ENCODE measurements around the gene TFCP2L1. TPM values are rescaled to one million over a fixed set of nuclear protein-coding genes. Genes with fewer than 3 reads are reported as not detected.

Gene TFCP2L1
- total RNA-seq, 1 experiment from 2014 or later = 1.8 TPM

- H3K36me3 Mint-ChIP-seq (ENCODE audit: insufficient read depth in 1 of 3, low read depth in 3 of 3) = no peaks in the 10 kb centered on the region; a peak in 1 of 7 replicates
- DNase-seq = peak; percentile 16
- no peak overlapping the region for H3K4me3 Mint-ChIP-seq
- H3K23ac ChIP-seq (ENCODE audit: insufficient read length, low read depth, low read length) = no peak overlapping the region
- H3T11ph ChIP-seq (ENCODE audit: low read length) = no peak overlapping the region
- no peak overlapping the region for H4K91ac ChIP-seq (ENCODE audit: insufficient read length, low read depth, low read length)
- WGBS (ENCODE audit: extremely low coverage, insufficient read length, low lambda C conversion rate) = no CpG with 5 or more reads among the region's 7 CpGs
- no peak overlapping the region for H4K5ac ChIP-seq (ENCODE audit: insufficient read length, low read depth, low read length)
- no peak overlapping the region for H2AFZ ChIP-seq (ENCODE audit: low read length)
- no peak overlapping the region for H2AK5ac ChIP-seq (ENCODE audit: insufficient read length, low read length)
- no peaks in the 10 kb centered on the region for H3K79me2 ChIP-seq (ENCODE audit: insufficient read depth, low read length)
- no peak overlapping the region for H2BK20ac ChIP-seq (ENCODE audit: low read depth, low read length, poor library complexity, severe bottlenecking)
- no peak overlapping the region for H3K9ac ChIP-seq (ENCODE audit: extremely low read depth, insufficient read length, low read length)
- no peak overlapping the region for H3K4ac ChIP-seq (ENCODE audit: low read depth, low read length)
- no peak overlapping the region for H2BK12ac ChIP-seq (ENCODE audit: insufficient read length, low read depth, low read length)
- H3K9me3 ChIP-seq (ENCODE audit: control insufficient read depth, low read depth, low read length) = no peaks in the 10 kb centered on the region
- no peaks in the 10 kb centered on the region for H3K27me3 ChIP-seq (ENCODE audit: insufficient read depth, low read length)
- H3K14ac ChIP-seq (ENCODE audit: insufficient read depth, low read length) = no peak overlapping the region
- H3K27me3 Mint-ChIP-seq (ENCODE audit: low read depth) = peaks cover 7% of the 10 kb centered on the region
- H3K79me1 ChIP-seq (ENCODE audit: insufficient read depth, low read depth, low read length, poor library complexity, severe bottlenecking) = no peaks in the 10 kb centered on the region
- TF ChIP-seq CTCF (conservative IDR thresholded peaks at IDR 0.05) = no peak
- no peak overlapping the region for H2BK15ac ChIP-seq (ENCODE audit: low read depth, low read length)
- no peak overlapping the region for H2BK120ac ChIP-seq (ENCODE audit: low read depth, low read length, poor library complexity, severe bottlenecking)
- H3K4me2 ChIP-seq (ENCODE audit: insufficient read depth, insufficient read length, low read length) = no peak overlapping the region
- H3K4me1 ChIP-seq (ENCODE audit: insufficient read depth, low read length) = no peaks in the 10 kb centered on the region
- H3K23me2 ChIP-seq (ENCODE audit: insufficient read length, low read depth, low read length, poor library complexity, severe bottlenecking) = no peaks in the 10 kb centered on the region
- no peak overlapping the region for H3K56ac ChIP-seq (ENCODE audit: insufficient read length, low read depth, low read length)
- H3K9me3 Mint-ChIP-seq = no peaks in the 10 kb centered on the region
- H3K4me1 Mint-ChIP-seq = peaks cover 5 to 6% of the 10 kb centered on the region in 2 experiments
- H3K27ac ChIP-seq (ENCODE audit: insufficient read length, low read depth, low read length) = no peak overlapping the region
- no peak overlapping the region for H4K8ac ChIP-seq (replicated peaks; ENCODE audit: insufficient read length, low read depth, low read length)
- H3K18ac ChIP-seq (ENCODE audit: insufficient read length, low read depth, low read length) = no peak overlapping the region
- no peak overlapping the region for H3K27ac Mint-ChIP-seq
- H2BK5ac ChIP-seq (ENCODE audit: insufficient read length, low read length) = no peak overlapping the region
- H4K20me1 ChIP-seq (ENCODE audit: control insufficient read depth, insufficient read depth, insufficient read length) = no peaks in the 10 kb centered on the region
These were observed 95.2 kb downstream of the TFCP2L1 start for GRCh38 chr2:121189661-121190381.

Data from H9 (cell line).